HG03460 (cell line): ENCODE results near the gene S100A3.
"Not testable (repeated sequence)": the region's sequence is repeated elsewhere in the genome, so short reads cannot be mapped to it uniquely, and the experiment has no call there.

ENCODE experiments used
- ATAC-seq: cut with Tn5 transposase; IDR thresholded peaks from one replicate; pipeline ENCODE4 v1.9.1; 2021; ENCODE audit not compliant: unreplicated experiment

S100A3 gene

GRCh38 chr1:153535242-153536011 lies 13.6 kb downstream of the S100A3 start, which contains the start of gene S100A6:
TSS of gene S100A6 (minus strand) at chr1:153535991. CDS start at chr1:153535339, 652 bp downstream.
- ATAC-seq = no peak

- ATAC-seq = no peak
Observed at GRCh38 chr1:153534925-153535241, 14.2 kb downstream of the S100A3 start.

GRCh38 chr1:153534226-153534924 lies 14.7 kb downstream of the S100A3 start:
- no peak for ATAC-seq

- ATAC-seq = no peak
Observed at GRCh38 chr1:153533689-153534201, 15.3 kb downstream of the S100A3 start.

- no peak for ATAC-seq
Observed at GRCh38 chr1:153532769-153533599, 16.1 kb downstream of the S100A3 start.

DNA sequence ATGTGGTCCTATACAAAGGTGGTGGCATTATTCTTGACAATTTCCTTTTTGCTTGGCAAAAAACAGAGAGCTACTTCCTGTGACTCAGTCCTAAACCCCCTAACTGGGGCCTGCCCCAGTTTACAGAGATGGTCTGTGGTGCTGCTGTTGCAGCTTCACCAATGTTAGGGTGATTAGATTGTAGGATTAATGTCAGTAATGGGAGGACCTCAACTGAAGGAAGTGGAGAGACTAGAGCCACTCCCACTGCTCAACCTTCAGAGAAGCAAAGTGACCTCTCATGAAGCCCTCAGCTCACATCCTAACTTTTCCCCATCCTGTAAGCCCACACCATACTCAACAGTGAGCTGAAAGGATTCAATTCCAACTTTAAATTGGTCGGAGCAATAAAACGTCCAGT lies 16.9 kb downstream of the S100A3 start:
- no peak for ATAC-seq

DNA sequence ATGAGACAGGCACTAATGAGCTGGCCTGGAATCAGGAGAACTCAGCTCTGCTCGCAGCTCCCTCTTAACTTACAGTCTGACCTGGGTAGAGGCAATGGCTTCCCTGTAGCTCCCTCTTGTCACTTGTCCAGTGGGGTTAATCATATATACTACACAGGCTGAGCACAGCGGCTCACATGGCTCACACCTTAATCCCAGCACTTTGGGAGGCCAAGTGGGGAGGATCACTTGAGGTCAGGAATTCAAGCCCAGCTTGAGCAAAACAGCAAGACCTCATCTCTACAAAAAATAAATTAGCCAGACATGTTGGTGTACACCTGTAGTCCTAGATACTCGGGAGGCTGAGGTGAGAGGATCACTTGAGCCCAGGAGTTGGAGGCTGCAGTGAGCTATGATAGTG lies 17.4 kb downstream of the S100A3 start:
- no peak for ATAC-seq

DNA sequence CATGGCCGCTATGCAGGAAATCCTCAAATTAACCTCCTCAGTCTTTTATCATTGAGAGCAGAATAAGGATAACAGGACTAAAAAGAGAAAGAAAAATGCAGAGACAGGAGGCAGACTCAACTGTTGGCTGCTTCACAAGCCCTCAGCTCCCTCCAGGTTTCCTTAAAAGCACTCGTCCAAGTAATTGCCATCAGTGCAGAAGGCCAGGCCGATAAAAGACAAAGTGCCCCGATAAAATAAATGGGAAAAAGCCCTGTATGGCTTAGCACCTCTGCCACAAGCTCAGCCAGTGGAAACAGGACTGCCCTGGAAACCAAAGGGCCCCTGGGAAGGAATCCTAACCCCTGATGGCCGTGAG lies 21.4 kb downstream of the S100A3 start:
- ATAC-seq = no peak

DNA sequence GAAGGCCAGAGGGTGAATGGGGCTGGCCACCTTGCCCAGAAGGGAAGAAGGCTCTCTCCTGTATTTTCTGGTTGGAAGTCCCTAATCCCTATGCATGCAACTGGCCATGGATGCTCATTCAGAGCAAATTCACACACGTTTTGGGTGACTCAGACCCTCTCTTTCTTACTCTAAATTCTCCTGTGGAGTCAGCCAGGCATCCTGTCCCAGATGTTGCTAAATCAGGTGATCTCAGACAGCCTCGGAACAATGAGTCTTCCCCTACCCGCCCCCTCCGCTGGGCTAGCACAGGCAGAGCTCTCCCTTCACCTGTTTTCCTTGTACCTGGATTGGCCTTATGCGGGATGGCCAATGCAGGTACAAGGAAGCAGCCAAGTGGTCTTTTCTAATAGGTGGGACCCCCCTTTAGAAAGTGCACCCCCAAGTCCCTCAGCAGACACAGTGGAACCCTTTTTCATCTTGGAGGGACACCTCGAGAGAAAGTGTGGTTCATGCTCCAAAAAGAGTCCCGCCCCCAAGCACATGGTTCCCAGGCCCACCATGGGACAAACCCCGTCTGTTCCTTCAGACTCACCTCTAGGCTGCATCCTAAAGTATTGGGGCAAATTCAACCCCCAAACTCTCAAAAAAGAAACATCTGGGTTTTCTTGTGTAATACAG lies 21.9 kb downstream of the S100A3 start:
- no peak for ATAC-seq

DNA sequence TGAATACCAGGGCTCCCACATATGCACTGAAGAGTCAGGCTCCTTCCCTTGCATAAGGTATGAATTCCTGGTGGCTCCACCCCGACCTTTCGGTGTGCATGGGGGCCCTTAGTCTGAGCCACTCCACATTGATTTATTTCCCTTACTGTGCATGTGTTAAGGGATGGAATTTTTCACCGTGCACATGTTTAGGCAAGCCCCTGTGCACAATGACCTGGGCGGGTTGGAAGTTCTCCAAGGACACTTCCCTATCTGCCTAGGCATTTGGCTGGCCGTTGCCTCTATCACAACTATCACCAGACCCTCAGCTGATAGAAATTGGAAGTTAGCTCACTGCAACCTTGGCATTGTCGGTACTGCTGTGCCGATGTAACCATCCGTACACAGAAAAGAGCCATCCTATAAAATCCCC lies 22.9 kb downstream of the S100A3 start:
- ATAC-seq = no peak

DNA sequence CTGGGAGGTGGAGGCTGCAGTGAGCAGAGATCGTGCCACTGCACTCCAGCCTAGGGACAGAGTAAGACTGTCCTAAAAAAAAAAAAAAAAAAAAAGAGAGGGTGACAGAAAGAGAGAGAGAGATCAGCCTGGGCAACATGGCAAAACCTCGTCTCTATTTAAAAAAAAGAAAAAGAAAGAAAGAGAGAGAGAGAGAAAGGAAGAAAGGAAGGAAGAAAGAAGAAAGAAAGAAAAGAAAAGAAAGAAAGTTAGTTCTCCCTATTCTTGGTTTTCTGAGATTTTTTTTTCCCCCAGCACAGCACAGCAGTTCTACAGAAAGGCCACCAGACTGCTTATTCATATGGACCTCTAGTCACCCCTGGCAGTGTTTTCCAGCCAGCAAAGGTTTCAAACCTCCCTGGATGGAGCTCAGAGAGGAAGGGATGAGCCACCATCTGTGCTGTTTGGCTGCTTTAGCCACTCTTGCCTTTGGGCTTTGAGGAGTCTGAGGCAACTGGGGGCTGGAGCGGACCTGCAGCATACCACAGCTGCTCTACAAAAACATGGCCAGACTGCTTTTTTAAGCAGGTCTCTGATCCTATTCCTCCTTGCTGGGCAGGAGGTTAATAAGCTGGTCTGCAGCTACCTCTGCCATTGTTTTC lies 23.9 kb downstream of the S100A3 start:
- no peak for ATAC-seq

- not testable (repeated sequence) for ATAC-seq
Observed at GRCh38 chr1:153522353-153523048, 26.6 kb downstream of the S100A3 start.

DNA sequence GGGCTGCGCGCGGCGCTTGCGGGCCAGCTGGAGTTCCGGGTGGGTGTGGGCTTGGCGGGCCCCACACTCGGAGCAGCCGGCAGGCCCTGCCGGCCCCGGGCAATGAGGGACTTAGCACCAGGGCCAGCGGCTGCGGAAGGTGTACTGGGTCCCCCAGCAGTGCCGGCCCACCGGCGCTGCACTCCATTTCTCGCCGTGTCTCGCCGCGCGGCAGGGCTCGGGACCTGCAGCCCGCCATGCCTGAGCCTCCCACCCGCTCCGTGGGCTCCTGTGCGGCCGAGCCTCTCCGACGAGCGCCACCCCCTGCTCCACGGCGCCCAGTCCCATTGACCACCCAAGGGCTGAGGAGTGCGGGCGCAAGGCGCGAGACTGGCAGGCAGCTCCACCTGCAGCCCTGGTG lies 27.2 kb downstream of the S100A3 start:
- ATAC-seq = not testable (repeated sequence)

GRCh38 chr1:153520818-153521476 lies 28.1 kb downstream of the S100A3 start:
- ATAC-seq = no peak

- not testable (repeated sequence) for ATAC-seq
Observed at GRCh38 chr1:153520137-153520691, 28.8 kb downstream of the S100A3 start.

- no peak for ATAC-seq
Observed at GRCh38 chr1:153519242-153519641, 29.8 kb downstream of the S100A3 start.

- ATAC-seq = no peak
Observed at GRCh38 chr1:153515504-153516394, 33.3 kb downstream of the S100A3 start.

GRCh38 chr1:153513666-153514065 lies 35.4 kb downstream of the S100A3 start:
- ATAC-seq = no peak
